HCT116 (cell line): ENCODE results near the gene TMEM132C.

ENCODE experiments used
- CEBPB ChIP-seq: IDR thresholded peaks from 2 replicates; pipeline ENCODE4 v1.6.1; 2012; ENCODE audit warnings: low read depth
- EZH2 ChIP-seq: fragments of 200-600 bp; sonication (generic); IDR thresholded peaks from 2 replicates; pipeline ENCODE4 v1.6.1; 2017; ENCODE audit warnings: antibody characterized with exemption, mixed run types
- EZH2phosphoT487 ChIP-seq: fragments of 200-600 bp; IDR thresholded peaks from 2 replicates; pipeline ENCODE4 v1.6.1; 2018; ENCODE audit warnings: antibody characterized with exemption, borderline replicate concordance
- JUND ChIP-seq: IDR thresholded peaks from 2 replicates; pipeline ENCODE4 v1.6.1; 2012
- POLR2A ChIP-seq: IDR thresholded peaks from 2 replicates; pipeline ENCODE4 v1.7.0; 2011; ENCODE audit warnings: borderline replicate concordance; ENCODE audit not compliant: insufficient read depth, insufficient read length; ENCODE audit errors: extremely low read depth
- POLR2AphosphoS5 ChIP-seq: IDR thresholded peaks from 2 replicates; pipeline ENCODE4 v1.6.1; 2011; ENCODE audit warnings: mild to moderate bottlenecking, low read depth, low read length, moderate library complexity
- RAD21 ChIP-seq: IDR thresholded peaks from 2 replicates; pipeline ENCODE4 v1.6.1; 2012; ENCODE audit warnings: low read depth, mild to moderate bottlenecking
- SP1 ChIP-seq: IDR thresholded peaks from 2 replicates; pipeline ENCODE4 v1.6.1; 2012; ENCODE audit warnings: low read depth
- YY1 ChIP-seq: IDR thresholded peaks from 2 replicates; pipeline ENCODE4 v1.6.1; 2011; ENCODE audit warnings: low read length, low read depth, moderate library complexity, mild to moderate bottlenecking; ENCODE audit not compliant: insufficient replicate concordance; ENCODE audit errors: extremely low read depth
- TF ChIP-seq, protein P1 (sequence below), 3 experiments: fragments of 200-600 bp in 1 of 3; sonication (generic) in 1 of 3; IDR thresholded peaks in 2 of 3; conservative IDR thresholded peaks in 1 of 3; 2 replicates each; pipeline ENCODE4 v1.5.1; 2012 to 2017; ENCODE audit warnings: low read depth in 2 of 3, low read length in 2 of 3, antibody characterized with exemption in 1 of 3, borderline replicate concordance in 1 of 3, control low read depth in 1 of 3, mild to moderate bottlenecking in 1 of 3, mixed read lengths in 1 of 3, mixed run types in 1 of 3, moderate library complexity in 1 of 3; ENCODE audit not compliant: insufficient read depth in 1 of 3
- TF ChIP-seq, protein P2 (sequence below): IDR thresholded peaks from 2 replicates; pipeline ENCODE4 v1.6.1; 2012
- TF ChIP-seq, protein P3 (sequence below): IDR thresholded peaks from 2 replicates; pipeline ENCODE4 v1.6.1; 2012
- TF ChIP-seq, protein P4 (sequence below): IDR thresholded peaks from 2 replicates; pipeline ENCODE4 v1.6.1; 2012; ENCODE audit warnings: low read depth

DNA sequence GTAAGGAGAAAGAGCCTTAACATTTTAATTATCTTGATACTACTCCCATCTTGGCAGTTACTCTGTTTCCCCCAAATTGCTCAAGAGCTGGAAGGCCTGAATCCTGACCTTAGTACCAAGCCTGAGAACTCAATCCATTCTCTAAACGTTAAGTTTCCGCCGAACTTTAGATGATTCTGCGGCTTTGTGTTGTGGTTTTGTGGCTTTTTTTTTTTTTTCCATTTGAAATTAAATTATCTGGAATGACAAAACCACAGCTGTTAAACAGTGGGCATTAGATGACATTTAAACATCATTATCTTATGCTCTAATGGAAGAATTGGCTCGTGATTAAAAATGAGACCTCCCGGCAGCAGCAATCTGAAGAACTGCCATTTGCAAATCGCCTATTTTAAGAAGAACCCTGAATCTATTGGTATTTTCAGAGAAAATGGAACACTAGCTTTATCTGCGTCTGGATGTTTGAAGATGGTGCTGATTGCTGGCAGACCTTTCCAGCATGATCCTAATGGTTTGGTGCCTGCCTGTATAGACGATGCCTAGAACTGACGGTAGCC is 38.4 kb downstream of the TMEM132C start:
- TF ChIP-seq EZH2phosphoT487 (no peak), RAD21 (no peak), POLR2AphosphoS5 (no peak), POLR2A (no peak), SP1 (no peak), YY1 (no peak), EZH2 (no peak), JUND (no peak), CEBPB (no peak)
- TF ChIP-seq, protein P1, sequence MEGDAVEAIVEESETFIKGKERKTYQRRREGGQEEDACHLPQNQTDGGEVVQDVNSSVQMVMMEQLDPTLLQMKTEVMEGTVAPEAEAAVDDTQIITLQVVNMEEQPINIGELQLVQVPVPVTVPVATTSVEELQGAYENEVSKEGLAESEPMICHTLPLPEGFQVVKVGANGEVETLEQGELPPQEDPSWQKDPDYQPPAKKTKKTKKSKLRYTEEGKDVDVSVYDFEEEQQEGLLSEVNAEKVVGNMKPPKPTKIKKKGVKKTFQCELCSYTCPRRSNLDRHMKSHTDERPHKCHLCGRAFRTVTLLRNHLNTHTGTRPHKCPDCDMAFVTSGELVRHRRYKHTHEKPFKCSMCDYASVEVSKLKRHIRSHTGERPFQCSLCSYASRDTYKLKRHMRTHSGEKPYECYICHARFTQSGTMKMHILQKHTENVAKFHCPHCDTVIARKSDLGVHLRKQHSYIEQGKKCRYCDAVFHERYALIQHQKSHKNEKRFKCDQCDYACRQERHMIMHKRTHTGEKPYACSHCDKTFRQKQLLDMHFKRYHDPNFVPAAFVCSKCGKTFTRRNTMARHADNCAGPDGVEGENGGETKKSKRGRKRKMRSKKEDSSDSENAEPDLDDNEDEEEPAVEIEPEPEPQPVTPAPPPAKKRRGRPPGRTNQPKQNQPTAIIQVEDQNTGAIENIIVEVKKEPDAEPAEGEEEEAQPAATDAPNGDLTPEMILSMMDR (IDR thresholded peaks at IDR 0.05 in 2 of 3, conservative IDR thresholded peaks at IDR 0.05 in 1 of 3; ENCODE audit: borderline replicate concordance in 1 of 3, insufficient read depth in 1 of 3, low read depth in 2 of 3, low read length in 2 of 3), result no peak
- TF ChIP-seq, protein P2, sequence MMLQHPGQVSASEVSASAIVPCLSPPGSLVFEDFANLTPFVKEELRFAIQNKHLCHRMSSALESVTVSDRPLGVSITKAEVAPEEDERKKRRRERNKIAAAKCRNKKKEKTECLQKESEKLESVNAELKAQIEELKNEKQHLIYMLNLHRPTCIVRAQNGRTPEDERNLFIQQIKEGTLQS, result no peak
- TF ChIP-seq, protein P3, sequence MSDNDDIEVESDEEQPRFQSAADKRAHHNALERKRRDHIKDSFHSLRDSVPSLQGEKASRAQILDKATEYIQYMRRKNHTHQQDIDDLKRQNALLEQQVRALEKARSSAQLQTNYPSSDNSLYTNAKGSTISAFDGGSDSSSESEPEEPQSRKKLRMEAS, result no peak
- TF ChIP-seq, protein P4, sequence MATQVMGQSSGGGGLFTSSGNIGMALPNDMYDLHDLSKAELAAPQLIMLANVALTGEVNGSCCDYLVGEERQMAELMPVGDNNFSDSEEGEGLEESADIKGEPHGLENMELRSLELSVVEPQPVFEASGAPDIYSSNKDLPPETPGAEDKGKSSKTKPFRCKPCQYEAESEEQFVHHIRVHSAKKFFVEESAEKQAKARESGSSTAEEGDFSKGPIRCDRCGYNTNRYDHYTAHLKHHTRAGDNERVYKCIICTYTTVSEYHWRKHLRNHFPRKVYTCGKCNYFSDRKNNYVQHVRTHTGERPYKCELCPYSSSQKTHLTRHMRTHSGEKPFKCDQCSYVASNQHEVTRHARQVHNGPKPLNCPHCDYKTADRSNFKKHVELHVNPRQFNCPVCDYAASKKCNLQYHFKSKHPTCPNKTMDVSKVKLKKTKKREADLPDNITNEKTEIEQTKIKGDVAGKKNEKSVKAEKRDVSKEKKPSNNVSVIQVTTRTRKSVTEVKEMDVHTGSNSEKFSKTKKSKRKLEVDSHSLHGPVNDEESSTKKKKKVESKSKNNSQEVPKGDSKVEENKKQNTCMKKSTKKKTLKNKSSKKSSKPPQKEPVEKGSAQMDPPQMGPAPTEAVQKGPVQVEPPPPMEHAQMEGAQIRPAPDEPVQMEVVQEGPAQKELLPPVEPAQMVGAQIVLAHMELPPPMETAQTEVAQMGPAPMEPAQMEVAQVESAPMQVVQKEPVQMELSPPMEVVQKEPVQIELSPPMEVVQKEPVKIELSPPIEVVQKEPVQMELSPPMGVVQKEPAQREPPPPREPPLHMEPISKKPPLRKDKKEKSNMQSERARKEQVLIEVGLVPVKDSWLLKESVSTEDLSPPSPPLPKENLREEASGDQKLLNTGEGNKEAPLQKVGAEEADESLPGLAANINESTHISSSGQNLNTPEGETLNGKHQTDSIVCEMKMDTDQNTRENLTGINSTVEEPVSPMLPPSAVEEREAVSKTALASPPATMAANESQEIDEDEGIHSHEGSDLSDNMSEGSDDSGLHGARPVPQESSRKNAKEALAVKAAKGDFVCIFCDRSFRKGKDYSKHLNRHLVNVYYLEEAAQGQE, result no peak
